PC-9 (cell line): Measurements from ENCODE around the gene C10orf105. TPM values are rescaled to one million over a fixed set of nuclear protein-coding genes. Genes with fewer than 3 reads are reported as not detected.

ENCODE experiments used
- BruUV-seq: library from RNA; stranded (reverse); fragments of 400-500 nt; replicated peaks from 2 replicates; lab custom pipeline; 2021; lab: Mats Ljungman, UMichigan
- CTCF ChIA-PET: fragments of 300-600 bp; sonication (Branson Sonifier 250); formaldehyde crosslinking; loops from one replicate; lab custom pipeline; 2022; ENCODE audit warnings: antibody characterized with exemption; lab: Charles Lee
- POLR2A ChIA-PET: fragments of 300-600 bp; sonication (Branson Sonifier 250); formaldehyde crosslinking; loops from one replicate; lab custom pipeline; 2022; ENCODE audit warnings: antibody characterized with exemption; ENCODE audit not compliant: unreplicated experiment; lab: Charles Lee
- DNase-seq, 2 experiments: peaks; one replicate each; pipeline versions ENCODE4 v3.0.0 to v3.0.0-alpha.2; 2015 to 2022; ENCODE audit warnings: mixed read lengths in 1 of 2
- H2AFZ ChIP-seq: fragments of 200-600 bp; sonication (generic); 2 replicates; pipeline ENCODE4 v1.8.1; 2017; ENCODE audit warnings: antibody characterized with exemption
- H3F3A ChIP-seq: fragments of 200-600 bp; sonication (generic); 2 replicates; pipeline ENCODE4 v1.8.1; 2017; ENCODE audit warnings: antibody characterized with exemption, mild to moderate bottlenecking, low read depth; ENCODE audit not compliant: insufficient read depth
- H3K27ac ChIP-seq: fragments of 200-600 bp; sonication (generic); 2 replicates; pipeline ENCODE4 v1.6.1; 2016; ENCODE audit warnings: mixed run types
- H3K27me3 ChIP-seq: fragments of 200-600 bp; sonication (generic); 2 replicates; pipeline ENCODE4 v1.6.1; 2016; ENCODE audit warnings: low read depth, mixed run types; ENCODE audit not compliant: insufficient read depth
- H3K36me3 ChIP-seq: fragments of 200-600 bp; sonication (generic); 2 replicates; pipeline ENCODE4 v1.6.1; 2016; ENCODE audit warnings: low read depth, mixed run types
- H3K4me1 ChIP-seq: fragments of 200-600 bp; sonication (generic); replicated peaks from 2 replicates; pipeline ENCODE4 v1.6.1; 2016; ENCODE audit warnings: mixed run types; ENCODE audit not compliant: insufficient read depth
- H3K4me2 ChIP-seq: fragments of 200-600 bp; sonication (generic); 2 replicates; pipeline ENCODE4 v1.6.1; 2017; ENCODE audit warnings: mixed run types
- H3K4me3 ChIP-seq: fragments of 200-600 bp; sonication (generic); 2 replicates; pipeline ENCODE4 v1.6.1; 2016; ENCODE audit warnings: mixed run types
- H3K79me2 ChIP-seq: fragments of 200-600 bp; sonication (generic); 2 replicates; pipeline ENCODE4 v1.6.1; 2017; ENCODE audit warnings: low read depth, mixed run types
- H3K9me2 ChIP-seq: fragments of 200-600 bp; sonication (generic); 2 replicates; pipeline ENCODE4 v1.8.1; 2017; ENCODE audit warnings: mild to moderate bottlenecking; ENCODE audit not compliant: insufficient read depth
- H3K9me3 ChIP-seq: fragments of 200-600 bp; sonication (generic); 2 replicates; pipeline ENCODE4 v1.8.1; 2016; ENCODE audit warnings: low read depth; ENCODE audit not compliant: insufficient read depth
- H4K20me1 ChIP-seq: fragments of 200-600 bp; sonication (generic); 2 replicates; pipeline ENCODE4 v1.8.1; 2017; ENCODE audit not compliant: insufficient read depth
- CTCF ChIP-seq: fragments of 200-600 bp; sonication (generic); conservative IDR thresholded peaks from 2 replicates; pipeline ENCODE4 v1.6.1; 2017; ENCODE audit warnings: mixed run types, antibody characterized with exemption, mild to moderate bottlenecking, moderate library complexity
- EZH2 ChIP-seq: fragments of 200-600 bp; sonication (generic); IDR thresholded peaks from 2 replicates; pipeline ENCODE4 v1.8.0; 2017; ENCODE audit warnings: antibody characterized with exemption, low read depth
- intact Hi-C: fragments of 100-400 bp; cut with micrococcal nuclease; formaldehyde crosslinking; loops from one replicate; pipeline ENCODE4 v1.10.0; 2022; ENCODE audit not compliant: unreplicated experiment
- total RNA-seq: library from RNA; stranded (reverse); gene quantifications from 2 replicates; pipeline ENCODE4 v1.2.3, GENCODE V29; 2021

C10orf105 gene
- total RNA-seq, 1 experiment from 2014 or later = not detected

GRCh38 chr10:71712572-71713134 is 6.9 kb downstream of the C10orf105 start:
- intact Hi-C loops = loop anchor here (1.0 to 5.0 kb wide), 2 partner anchors 55 to 100 kb away; no protein-coding TSS in a partner anchor
- CTCF ChIA-PET = interaction anchor here (0.6 to 1.3 kb wide), 2 partner anchors 15 to 262 kb away, joined by 3 read pairs; no protein-coding TSS in a partner anchor

GRCh38 chr10:71712170-71712569 is 7.4 kb downstream of the C10orf105 start:
- Histone ChIP-seq H3K9me2 (no peaks in the 10 kb centered on the region), H3F3A (peaks cover 6% of the 10 kb centered on the region; the same call in 1 of the 2 replicates), H3K27ac (no peak overlapping the region), H3K9me3 (no peaks in the 10 kb centered on the region), H4K20me1 (no peaks in the 10 kb centered on the region), H3K4me3 (no peak overlapping the region), H3K4me2 (no peak overlapping the region), H2AFZ (no peak overlapping the region), H3K79me2 (no peaks in the 10 kb centered on the region), H3K36me3 (no peaks in the 10 kb centered on the region), H3K4me1 (peaks cover 20% of the 10 kb centered on the region), H3K27me3 (no peaks in the 10 kb centered on the region)
- BruUV-seq = no TSS peak
- DNase-seq = no peak
- TF ChIP-seq EZH2 = no peak
- CTCF ChIA-PET = interaction anchor here (1.3 kb wide), 1 partner anchor 15 kb away, joined by 3 read pairs; no protein-coding TSS in a partner anchor
- POLR2A ChIA-PET = no interaction called here
- intact Hi-C loops = loop anchor here (5.0 kb wide), 1 partner anchor 100 kb away; no protein-coding TSS in a partner anchor

More at GRCh38 chr10:71712572-71713134, 6.9 kb downstream of the C10orf105 start:
- H3K36me3 ChIP-seq = no peaks in the 10 kb centered on the region
- H4K20me1 ChIP-seq = no peaks in the 10 kb centered on the region
- peaks cover 20% of the 10 kb centered on the region for H3K4me1 ChIP-seq
- no peak overlapping the region for H3K4me3 ChIP-seq
- no peak overlapping the region for H2AFZ ChIP-seq
- no TSS peak for BruUV-seq
- no peaks in the 10 kb centered on the region for H3K27me3 ChIP-seq
- POLR2A ChIA-PET = no interaction called here
- no peak for DNase-seq
- peaks cover 6% of the 10 kb centered on the region; the same call in 1 of the 2 replicates for H3F3A ChIP-seq
- TF ChIP-seq EZH2 (no peak), CTCF (no peak)
- H3K9me3 ChIP-seq = no peaks in the 10 kb centered on the region
- no peaks in the 10 kb centered on the region for H3K9me2 ChIP-seq
- H3K4me2 ChIP-seq = no peak overlapping the region
- no peaks in the 10 kb centered on the region for H3K79me2 ChIP-seq
- H3K27ac ChIP-seq = no peak overlapping the region

GRCh38 chr10:71711052-71711623 is 8.4 kb downstream of the C10orf105 start:
- peaks cover 20% of the 10 kb centered on the region for H3K4me1 ChIP-seq
- no peaks in the 10 kb centered on the region for H3K9me2 ChIP-seq
- H4K20me1 ChIP-seq = no peaks in the 10 kb centered on the region
- H3K27me3 ChIP-seq = no peaks in the 10 kb centered on the region
- TF ChIP-seq EZH2 = no peak
- TF ChIP-seq CTCF = no peak
- no peak overlapping the region for H3K27ac ChIP-seq
- ChIA-PET CTCF (interaction anchor here (0.7 kb wide), 1 partner anchor 535 kb away, joined by 15 read pairs; no protein-coding TSS in a partner anchor), POLR2A (no interaction called here)
- H3K4me2 ChIP-seq = no peak overlapping the region
- no peak for DNase-seq
- no peaks in the 10 kb centered on the region for H3K9me3 ChIP-seq
- peaks cover 6% of the 10 kb centered on the region; the same call in 1 of the 2 replicates for H3F3A ChIP-seq
- no peaks in the 10 kb centered on the region for H3K36me3 ChIP-seq
- no peak overlapping the region for H3K4me3 ChIP-seq
- H2AFZ ChIP-seq = no peak overlapping the region
- BruUV-seq = no TSS peak
- no peaks in the 10 kb centered on the region for H3K79me2 ChIP-seq
- intact Hi-C loops = loop anchor here (5.0 kb wide), 1 partner anchor 101 kb away; no protein-coding TSS in a partner anchor
